HepG2 (cell line): ENCODE results near the gene ZMPSTE24. TPM values are rescaled to one million over a fixed set of nuclear protein-coding genes. Genes with fewer than 3 reads are reported as not detected.

ENCODE experiments used
- ATAC-seq: fragments of 200-7000 bp; cut with Tn5 transposase; 3 replicates; pipeline ENCODE4 v1.9.1; 2020; ENCODE audit warnings: mild to moderate bottlenecking, moderate library complexity
- BruUV-seq: library from RNA; stranded (reverse); fragments of 400-500 nt; replicated peaks from 2 replicates; lab custom pipeline; 2021; lab: Mats Ljungman, UMichigan
- CTCF ChIA-PET: fragments of 300-600 bp; formaldehyde crosslinking; extraction: SDS; loops from one replicate; lab custom pipeline; 2021; ENCODE audit warnings: low total read pairs, inconsistent platforms, low intra/inter-chr PET ratio; lab: Yijun Ruan, JAX
- POLR2A ChIA-PET: fragments of 350-600 bp; sonication (Branson Sonifier 250); formaldehyde crosslinking; loops from one replicate; lab custom pipeline; 2020; ENCODE audit warnings: antibody characterized with exemption, inconsistent platforms; lab: Yijun Ruan, JAX
- DNase-seq: peaks from one replicate; pipeline ENCODE4 v3.0.0-alpha.2; 2015; ENCODE audit warnings: low spot score
- FAIRE-seq: peaks from 3 replicates; lab custom pipeline; 2011; peaks lifted over from hg19 to GRCh38; lab: Jason Lieb, UNC
- H2AFZ ChIP-seq: one replicate; pipeline ENCODE4 v1.6.1; 2011; ENCODE audit warnings: low read length, inconsistent platforms
- H3K27ac ChIP-seq: fragments of 300-600 bp; 3 replicates; pipeline ENCODE4 v1.8.0; 2011; ENCODE audit warnings: mixed run types, mild to moderate bottlenecking, mixed read lengths, low read length, inconsistent platforms; ENCODE audit not compliant: insufficient read depth; ENCODE audit errors: extremely low read length
- H3K27me3 ChIP-seq, 2 experiments: fragments of 200-600 bp in 1 of 2; 2 replicates in 1 of 2; 3 replicates in 1 of 2; pipeline versions ENCODE4 v1.6.0 to v1.8.0; 2011; ENCODE audit warnings: low read length in 2 of 2, mild to moderate bottlenecking in 2 of 2, moderate library complexity in 2 of 2, inconsistent platforms in 1 of 2; ENCODE audit not compliant: insufficient read depth in 2 of 2, control insufficient read depth in 1 of 2
- H3K36me3 ChIP-seq, 2 experiments: fragments of 200-600 bp in 1 of 2; replicated peaks in 1 of 2; 2 replicates in 1 of 2; 3 replicates in 1 of 2; pipeline versions ENCODE4 v1.5.1 to v1.8.0; 2011; ENCODE audit warnings: low read length in 2 of 2, inconsistent platforms in 1 of 2; ENCODE audit not compliant: insufficient read depth in 2 of 2, control insufficient read depth in 1 of 2
- H3K4me1 ChIP-seq: 2 replicates; pipeline ENCODE4 v1.5.1; 2012; ENCODE audit warnings: low read length, inconsistent platforms; ENCODE audit not compliant: insufficient read depth
- H3K4me2 ChIP-seq: 2 replicates; pipeline ENCODE4 v1.6.0; 2011; ENCODE audit warnings: low read depth, low read length, inconsistent platforms
- H3K4me3 ChIP-seq, 3 experiments: fragments of 200-600 bp in 1 of 3; sonication (generic), shearing (Covaris generic) in 1 of 3; replicated peaks in 1 of 3; 2 replicates each; pipeline ENCODE4 v1.5.1; 2011 to 2016; ENCODE audit warnings: low read length in 3 of 3, inconsistent platforms in 2 of 3, low read depth in 2 of 3, mild to moderate bottlenecking in 2 of 3, control low read depth in 1 of 3, mixed read lengths in 1 of 3; ENCODE audit not compliant: insufficient read depth in 1 of 3
- H3K79me2 ChIP-seq: one replicate; pipeline ENCODE4 v1.6.1; 2011; ENCODE audit warnings: low read length, inconsistent platforms; ENCODE audit not compliant: insufficient read depth
- H3K9ac ChIP-seq: 2 replicates; pipeline ENCODE4 v1.6.0; 2011; ENCODE audit warnings: mild to moderate bottlenecking, low read depth, low read length, inconsistent platforms; ENCODE audit not compliant: insufficient read depth
- H3K9me3 ChIP-seq: 2 replicates; pipeline ENCODE4 v1.5.1; 2012; ENCODE audit warnings: mild to moderate bottlenecking, low read length
- H4K20me1 ChIP-seq: 2 replicates; pipeline ENCODE4 v1.6.0; 2011; ENCODE audit warnings: inconsistent platforms, mild to moderate bottlenecking, low read length, moderate library complexity; ENCODE audit not compliant: insufficient read depth
- CREBL2 ChIP-seq: sonication (generic); formaldehyde crosslinking; IDR thresholded peaks from 2 replicates; pipeline ENCODE4 v1.8.1; 2023; ENCODE audit warnings: missing genetic modification reagents, mild to moderate bottlenecking, borderline replicate concordance
- DDIT3 ChIP-seq: sonication (generic); formaldehyde crosslinking; IDR thresholded peaks from 2 replicates; pipeline ENCODE4 v1.4.0; 2020; ENCODE audit warnings: mild to moderate bottlenecking, missing genetic modification reagents
- MAFF ChIP-seq: IDR thresholded peaks from 2 replicates; pipeline ENCODE4 v1.6.1; 2011; ENCODE audit warnings: low read depth, low read length, improper control_type of control experiment
- MAFK ChIP-seq, 2 experiments: IDR thresholded peaks in 1 of 2; conservative IDR thresholded peaks in 1 of 2; 2 replicates each; pipeline ENCODE4 v1.6.1; 2011; ENCODE audit warnings: improper control_type of control experiment in 2 of 2, low read length in 2 of 2
- PAX8 ChIP-seq: sonication (generic); formaldehyde crosslinking; IDR thresholded peaks from 2 replicates; pipeline ENCODE4 v1.8.0; 2022; ENCODE audit warnings: mild to moderate bottlenecking, missing genetic modification reagents, borderline replicate concordance
- ZNF224 ChIP-seq: sonication (generic); formaldehyde crosslinking; IDR thresholded peaks from 2 replicates; pipeline ENCODE4 v1.5.0; 2020; ENCODE audit warnings: mild to moderate bottlenecking, missing genetic modification reagents
- ZNF414 ChIP-seq: sonication (generic); formaldehyde crosslinking; IDR thresholded peaks from 2 replicates; pipeline ENCODE4 v1.5.0; 2020; ENCODE audit warnings: missing genetic modification reagents
- WGBS: methylation state at CpG from one replicate; pipeline ENCODE4 v1.1.6; 2017; ENCODE audit warnings: low lambda C conversion rate; 5-methylcytosine and 5-hydroxymethylcytosine counted together
- in situ Hi-C: cut with HindIII; loops from 2 replicates; pipeline ENCODE4 v1.10.0; 2017; ENCODE audit warnings: low pct_unique_long_range_greater_than_20kb; ENCODE audit not compliant: extremely low pct_ligation_motif_present
- intact Hi-C: fragments of 100-400 bp; cut with micrococcal nuclease; formaldehyde crosslinking; loops from one replicate; pipeline ENCODE4 v1.10.0; 2022; ENCODE audit not compliant: unreplicated experiment
- polyA plus RNA-seq, 8 experiments: library from polyadenylated mRNA; depleted of rRNA in 3 of 8; stranded (reverse) in 7 of 8; unstranded in 1 of 8; fragments of >200 nt; fragmentation: Illumina TruSeq in 4 of 8; extraction: Trizol in 4 of 8; gene quantifications; 2 replicates each; pipeline versions ENCODE4 v1.2.1 to v1.2.3, GENCODE V29; 2011 to 2016; ENCODE audit warnings: low read depth in 4 of 8, missing spikeins in 1 of 8, mixed read lengths in 1 of 8; ENCODE audit not compliant: insufficient read depth in 1 of 8
- total RNA-seq, 5 experiments: library from RNA; depleted of rRNA; stranded (reverse); fragments of >200 nt; fragmentation: Illumina TruSeq; extraction: Trizol; gene quantifications; 2 replicates each; pipeline ENCODE4 v1.2.3, GENCODE V29; 2016; ENCODE audit warnings: low read depth in 1 of 5
- TF ChIP-seq, protein P1 (sequence below): sonication (generic); formaldehyde crosslinking; IDR thresholded peaks from 2 replicates; pipeline ENCODE4 v1.8.1; 2023; ENCODE audit warnings: mild to moderate bottlenecking, missing genetic modification reagents
- TF ChIP-seq, protein P2 (sequence below): sonication (generic); formaldehyde crosslinking; IDR thresholded peaks from 2 replicates; pipeline ENCODE4 v1.4.0; 2020; ENCODE audit warnings: missing genetic modification reagents
- TF ChIP-seq, protein P3 (sequence below): sonication (generic); formaldehyde crosslinking; IDR thresholded peaks from 2 replicates; pipeline ENCODE4 v1.4.0; 2020; ENCODE audit warnings: missing genetic modification reagents

The ZMPSTE24 gene
- total and polyA plus RNA-seq, 2 of the 13 experiments (the other 11 are each of a cell fraction or from before 2014, with no cell fraction given): 13.6 to 60.2 TPM

GRCh38 chr1:40210511-40211204 lies 47.4 kb upstream of the ZMPSTE24 start:
- in situ Hi-C loops: no loop called here
- CTCF ChIA-PET: no interaction called here

More at GRCh38 chr1:40210511-40211204, 47.4 kb upstream of the ZMPSTE24 start:
- no TSS peak for BruUV-seq
- Histone ChIP-seq H3K27me3 (no peaks in the 10 kb centered on the region), H3K4me3 (no peak overlapping the region), H3K4me1 (peaks cover 6% of the 10 kb centered on the region; the same call in 1 of the 2 replicates), H3K9me3 (no peaks in the 10 kb centered on the region), H3K27ac (no peak overlapping the region), H2AFZ (no peak overlapping the region), H4K20me1 (no peaks in the 10 kb centered on the region), H3K36me3 (peaks cover 10 to 70% of the 10 kb centered on the region in 2 experiments), H3K79me2 (peaks cover 3% of the 10 kb centered on the region), H3K4me2 (no peak overlapping the region), H3K9ac (no peak overlapping the region)
- DNase-seq: no peak
- POLR2A ChIA-PET: no interaction called here
- no peak for TF ChIP-seq ZNF414 (CRISPR knock-in tag)
- TF ChIP-seq, protein P1, sequence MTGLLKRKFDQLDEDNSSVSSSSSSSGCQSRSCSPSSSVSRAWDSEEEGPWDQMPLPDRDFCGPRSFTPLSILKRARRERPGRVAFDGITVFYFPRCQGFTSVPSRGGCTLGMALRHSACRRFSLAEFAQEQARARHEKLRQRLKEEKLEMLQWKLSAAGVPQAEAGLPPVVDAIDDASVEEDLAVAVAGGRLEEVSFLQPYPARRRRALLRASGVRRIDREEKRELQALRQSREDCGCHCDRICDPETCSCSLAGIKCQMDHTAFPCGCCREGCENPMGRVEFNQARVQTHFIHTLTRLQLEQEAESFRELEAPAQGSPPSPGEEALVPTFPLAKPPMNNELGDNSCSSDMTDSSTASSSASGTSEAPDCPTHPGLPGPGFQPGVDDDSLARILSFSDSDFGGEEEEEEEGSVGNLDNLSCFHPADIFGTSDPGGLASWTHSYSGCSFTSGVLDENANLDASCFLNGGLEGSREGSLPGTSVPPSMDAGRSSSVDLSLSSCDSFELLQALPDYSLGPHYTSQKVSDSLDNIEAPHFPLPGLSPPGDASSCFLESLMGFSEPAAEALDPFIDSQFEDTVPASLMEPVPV (CRISPR knock-in tag): no peak
- TF ChIP-seq MAFF: peak; percentile 90
- no peak for TF ChIP-seq CREBL2 (CRISPR knock-in tag)
- no peak for TF ChIP-seq ZNF224 (CRISPR knock-in tag)
- TF ChIP-seq PAX8: no peak
- TF ChIP-seq, protein P2, sequence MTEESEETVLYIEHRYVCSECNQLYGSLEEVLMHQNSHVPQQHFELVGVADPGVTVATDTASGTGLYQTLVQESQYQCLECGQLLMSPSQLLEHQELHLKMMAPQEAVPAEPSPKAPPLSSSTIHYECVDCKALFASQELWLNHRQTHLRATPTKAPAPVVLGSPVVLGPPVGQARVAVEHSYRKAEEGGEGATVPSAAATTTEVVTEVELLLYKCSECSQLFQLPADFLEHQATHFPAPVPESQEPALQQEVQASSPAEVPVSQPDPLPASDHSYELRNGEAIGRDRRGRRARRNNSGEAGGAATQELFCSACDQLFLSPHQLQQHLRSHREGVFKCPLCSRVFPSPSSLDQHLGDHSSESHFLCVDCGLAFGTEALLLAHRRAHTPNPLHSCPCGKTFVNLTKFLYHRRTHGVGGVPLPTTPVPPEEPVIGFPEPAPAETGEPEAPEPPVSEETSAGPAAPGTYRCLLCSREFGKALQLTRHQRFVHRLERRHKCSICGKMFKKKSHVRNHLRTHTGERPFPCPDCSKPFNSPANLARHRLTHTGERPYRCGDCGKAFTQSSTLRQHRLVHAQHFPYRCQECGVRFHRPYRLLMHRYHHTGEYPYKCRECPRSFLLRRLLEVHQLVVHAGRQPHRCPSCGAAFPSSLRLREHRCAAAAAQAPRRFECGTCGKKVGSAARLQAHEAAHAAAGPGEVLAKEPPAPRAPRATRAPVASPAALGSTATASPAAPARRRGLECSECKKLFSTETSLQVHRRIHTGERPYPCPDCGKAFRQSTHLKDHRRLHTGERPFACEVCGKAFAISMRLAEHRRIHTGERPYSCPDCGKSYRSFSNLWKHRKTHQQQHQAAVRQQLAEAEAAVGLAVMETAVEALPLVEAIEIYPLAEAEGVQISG (CRISPR knock-in tag): no peak
- peak; percentile 89 to 95 for TF ChIP-seq MAFK (conservative IDR thresholded peaks at IDR 0.05 in 1 of 2, IDR thresholded peaks at IDR 0.05 in 1 of 2; ENCODE audit: low read length in 2 of 2)
- TF ChIP-seq DDIT3 (CRISPR knock-in tag): no peak
- TF ChIP-seq, protein P3, sequence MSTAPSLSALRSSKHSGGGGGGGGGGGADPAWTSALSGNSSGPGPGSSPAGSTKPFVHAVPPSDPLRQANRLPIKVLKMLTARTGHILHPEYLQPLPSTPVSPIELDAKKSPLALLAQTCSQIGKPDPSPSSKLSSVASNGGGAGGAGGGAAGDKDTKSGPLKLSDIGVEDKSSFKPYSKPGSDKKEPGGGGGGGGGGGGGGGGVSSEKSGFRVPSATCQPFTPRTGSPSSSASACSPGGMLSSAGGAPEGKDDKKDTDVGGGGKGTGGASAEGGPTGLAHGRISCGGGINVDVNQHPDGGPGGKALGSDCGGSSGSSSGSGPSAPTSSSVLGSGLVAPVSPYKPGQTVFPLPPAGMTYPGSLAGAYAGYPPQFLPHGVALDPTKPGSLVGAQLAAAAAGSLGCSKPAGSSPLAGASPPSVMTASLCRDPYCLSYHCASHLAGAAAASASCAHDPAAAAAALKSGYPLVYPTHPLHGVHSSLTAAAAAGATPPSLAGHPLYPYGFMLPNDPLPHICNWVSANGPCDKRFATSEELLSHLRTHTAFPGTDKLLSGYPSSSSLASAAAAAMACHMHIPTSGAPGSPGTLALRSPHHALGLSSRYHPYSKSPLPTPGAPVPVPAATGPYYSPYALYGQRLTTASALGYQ (CRISPR knock-in tag): no peak
- WGBS: 99% methylated on average over 3 of the region's 3 CpGs
- no peak for ATAC-seq
- no peak for FAIRE-seq
- intact Hi-C loops: no loop called here
